Astrocyte (in vitro differentiated cells and primary cell): ENCODE results near the gene DGKI. TPM values are rescaled to one million over a fixed set of nuclear protein-coding genes. Genes with fewer than 3 reads are reported as not detected.
A peak's percentile ranks its signal among the peaks of the same experiment; 100 is the strongest.

Experiments
- DNase-seq: peaks from one replicate; pipeline ENCODE4 v3.0.0-alpha.2; 2010; ENCODE audit warnings: low read depth
- FAIRE-seq: peaks from 2 replicates; lab custom pipeline; 2011; peaks lifted over from hg19 to GRCh38; lab: Jason Lieb, UNC
- H2AFZ ChIP-seq: 2 replicates; pipeline ENCODE4 v1.6.0; 2012; ENCODE audit warnings: low read depth, low read length, inconsistent platforms
- H3K27ac ChIP-seq: 2 replicates; pipeline ENCODE4 v1.5.1; 2011; ENCODE audit warnings: low read depth, low read length, inconsistent platforms
- H3K27me3 ChIP-seq: 2 replicates; pipeline ENCODE4 v1.6.0; 2011; ENCODE audit warnings: low read length, inconsistent platforms; ENCODE audit not compliant: insufficient read depth
- H3K36me3 ChIP-seq: 2 replicates; pipeline ENCODE4 v1.5.1; 2011; ENCODE audit warnings: low read length, inconsistent platforms; ENCODE audit not compliant: insufficient read depth
- H3K4me1 ChIP-seq: 2 replicates; pipeline ENCODE4 v1.5.1; 2011; ENCODE audit warnings: low read length, inconsistent platforms; ENCODE audit not compliant: insufficient read depth
- H3K4me2 ChIP-seq: 2 replicates; pipeline ENCODE4 v1.6.0; 2012; ENCODE audit warnings: low read length, inconsistent platforms
- H3K4me3 ChIP-seq: 2 replicates; pipeline ENCODE4 v1.5.1; 2011; ENCODE audit warnings: low read depth, mild to moderate bottlenecking, low read length, inconsistent platforms; ENCODE audit not compliant: insufficient read depth
- H3K79me2 ChIP-seq: 2 replicates; pipeline ENCODE4 v1.6.0; 2012; ENCODE audit warnings: mild to moderate bottlenecking, low read length, inconsistent platforms; ENCODE audit not compliant: insufficient read depth
- H3K9ac ChIP-seq: 2 replicates; pipeline ENCODE4 v1.6.0; 2012; ENCODE audit warnings: mild to moderate bottlenecking, low read length, inconsistent platforms
- H3K9me3 ChIP-seq: 2 replicates; pipeline ENCODE4 v1.5.1; 2012; ENCODE audit warnings: low read depth, mild to moderate bottlenecking, low read length, inconsistent platforms; ENCODE audit not compliant: insufficient read depth
- H4K20me1 ChIP-seq: 2 replicates; pipeline ENCODE4 v1.6.0; 2012; ENCODE audit warnings: low read length, inconsistent platforms; ENCODE audit not compliant: insufficient read depth
- H3K27ac Mint-ChIP-seq: one replicate; pipeline ENCODE4 v1.8.0; 2021; ENCODE audit warnings: mild to moderate bottlenecking, mixed read lengths; ENCODE audit not compliant: unreplicated experiment
- H3K27me3 Mint-ChIP-seq: one replicate; pipeline ENCODE4 v1.8.0; 2021; ENCODE audit warnings: low read depth, mixed read lengths; ENCODE audit not compliant: unreplicated experiment
- H3K36me3 Mint-ChIP-seq: one replicate; pipeline ENCODE4 v1.8.0; 2021; ENCODE audit warnings: low read depth, mixed read lengths; ENCODE audit not compliant: unreplicated experiment
- H3K4me1 Mint-ChIP-seq: one replicate; pipeline ENCODE4 v1.8.0; 2021; ENCODE audit warnings: low read depth, mixed read lengths; ENCODE audit not compliant: unreplicated experiment
- H3K4me3 Mint-ChIP-seq: one replicate; pipeline ENCODE4 v1.8.0; 2021; ENCODE audit warnings: mild to moderate bottlenecking, moderate library complexity, mixed read lengths; ENCODE audit not compliant: unreplicated experiment
- H3K9me3 Mint-ChIP-seq: one replicate; pipeline ENCODE4 v1.8.0; 2021; ENCODE audit warnings: mild to moderate bottlenecking, mixed read lengths; ENCODE audit not compliant: unreplicated experiment
- CTCF ChIP-seq: IDR thresholded peaks from 2 replicates; pipeline ENCODE4 v1.5.1; 2011; ENCODE audit warnings: low read depth, mild to moderate bottlenecking, inconsistent platforms, low read length, moderate library complexity; ENCODE audit not compliant: insufficient read depth
- EZH2 ChIP-seq: IDR thresholded peaks from 2 replicates; pipeline ENCODE4 v1.6.1; 2012; ENCODE audit warnings: mild to moderate bottlenecking, low read length, inconsistent platforms; ENCODE audit not compliant: insufficient read depth
- total RNA-seq: library from RNA; stranded (reverse); gene quantifications from 2 replicates; pipeline ENCODE4 v1.2.1, GENCODE V29; 2021

DGKI gene
- total RNA-seq, 1 donor from 2014 or later, result 6.3 TPM

GRCh38 chr7:137331378-137331777 lies 515.4 kb downstream of the DGKI start:
- Histone ChIP-seq H3K4me2 (peak overlapping the region; percentile 40), H3K4me3 (no peak overlapping the region), H3K27me3 (no peaks in the 10 kb centered on the region), H3K9ac (no peak overlapping the region), H2AFZ (no peak overlapping the region), H3K27ac (no peak overlapping the region), H3K36me3 (no peaks in the 10 kb centered on the region), H4K20me1 (no peaks in the 10 kb centered on the region), H3K9me3 (no peaks in the 10 kb centered on the region), H3K4me1 (peaks cover 23% of the 10 kb centered on the region), H3K79me2 (no peaks in the 10 kb centered on the region)
- H3K36me3 Mint-ChIP-seq, result no peaks in the 10 kb centered on the region
- peaks cover 4% of the 10 kb centered on the region for H3K9me3 Mint-ChIP-seq
- H3K27me3 Mint-ChIP-seq, result no peaks in the 10 kb centered on the region
- H3K4me1 Mint-ChIP-seq, result peaks cover 10% of the 10 kb centered on the region
- DNase-seq, result peak; percentile 69
- H3K27ac Mint-ChIP-seq, result no peak overlapping the region
- H3K4me3 Mint-ChIP-seq, result no peak overlapping the region
- no peak for FAIRE-seq
- no peak for TF ChIP-seq EZH2
- no peak for TF ChIP-seq CTCF

Other genes starting within 250 kb of the DGKI start
- gene CREB3L2, start 155.1 kb upstream of the DGKI start, total RNA-seq, result 116 and 128 TPM in 2 replicates
- gene AKR1D1, start 229.5 kb upstream of the DGKI start, total RNA-seq, result not detected in 2 replicates